Measurements from ENCODE around the gene CEP131.

CEP131 gene

GRCh38 chr17:81187120-81187519 lies 35.6 kb downstream of the CEP131 start:
- no peak for TF ChIP-seq TAF1 (IDR thresholded peaks at IDR 0.05; ENCODE audit: borderline replicate concordance, insufficient read depth, low read length)

- TF ChIP-seq FOXP2 (optimal IDR thresholded peaks at IDR 0.05; ENCODE audit: borderline replicate concordance, extremely low read depth, extremely low read length, insufficient read depth) (no peak), REST (IDR thresholded peaks at IDR 0.05; ENCODE audit: insufficient read depth in 1 of 2, low read depth in 2 of 2, low read length in 2 of 2) (no peak), SIN3A (IDR thresholded peaks at IDR 0.05; ENCODE audit: borderline replicate concordance, insufficient read depth, low read length) (no peak), TAF1 (IDR thresholded peaks at IDR 0.05; ENCODE audit: borderline replicate concordance, insufficient read depth, low read length) (no peak)
Observed at GRCh38 chr17:81186203-81186602, 36.6 kb downstream of the CEP131 start.

- no peak for TF ChIP-seq SIN3A (IDR thresholded peaks at IDR 0.05; ENCODE audit: borderline replicate concordance, insufficient read depth, low read length)
- no peak for TF ChIP-seq POLR2AphosphoS5 (IDR thresholded peaks at IDR 0.05; ENCODE audit: low read depth, low read length)
- no peak for TF ChIP-seq TAF1 (IDR thresholded peaks at IDR 0.05; ENCODE audit: borderline replicate concordance, insufficient read depth, low read length)
- no peak for TF ChIP-seq REST (IDR thresholded peaks at IDR 0.05; ENCODE audit: insufficient read depth in 1 of 2, low read depth in 2 of 2, low read length in 2 of 2)
- no peak for TF ChIP-seq FOXP2 (optimal IDR thresholded peaks at IDR 0.05; ENCODE audit: borderline replicate concordance, extremely low read depth, extremely low read length, insufficient read depth)
Observed at GRCh38 chr17:81184555-81184954, 38.2 kb downstream of the CEP131 start.

GRCh38 chr17:81183807-81184206 lies 39.0 kb downstream of the CEP131 start:
- TF ChIP-seq FOXP2 (optimal IDR thresholded peaks at IDR 0.05; ENCODE audit: borderline replicate concordance, extremely low read depth, extremely low read length, insufficient read depth) (no peak), REST (IDR thresholded peaks at IDR 0.05; ENCODE audit: insufficient read depth in 1 of 2, low read depth in 2 of 2, low read length in 2 of 2) (no peak), SIN3A (IDR thresholded peaks at IDR 0.05; ENCODE audit: borderline replicate concordance, insufficient read depth, low read length) (no peak), TAF1 (IDR thresholded peaks at IDR 0.05; ENCODE audit: borderline replicate concordance, insufficient read depth, low read length) (no peak), POLR2AphosphoS5 (IDR thresholded peaks at IDR 0.05; ENCODE audit: low read depth, low read length) (no peak)

GRCh38 chr17:81183316-81183715 lies 39.4 kb downstream of the CEP131 start:
- no peak for TF ChIP-seq SIN3A (IDR thresholded peaks at IDR 0.05; ENCODE audit: borderline replicate concordance, insufficient read depth, low read length)
- no peak for TF ChIP-seq POLR2AphosphoS5 (IDR thresholded peaks at IDR 0.05; ENCODE audit: low read depth, low read length)
- TF ChIP-seq FOXP2 (optimal IDR thresholded peaks at IDR 0.05; ENCODE audit: borderline replicate concordance, extremely low read depth, extremely low read length, insufficient read depth) = no peak
- TF ChIP-seq TAF1 (IDR thresholded peaks at IDR 0.05; ENCODE audit: borderline replicate concordance, insufficient read depth, low read length) = no peak
- TF ChIP-seq REST (IDR thresholded peaks at IDR 0.05; ENCODE audit: insufficient read depth in 1 of 2, low read depth in 2 of 2, low read length in 2 of 2) = no peak

All from PFSK-1 (cell line).